Smooth muscle cell (in vitro differentiated cells): ENCODE data around the gene MAG. TPM values are rescaled to one million over a fixed set of nuclear protein-coding genes. Genes with fewer than 3 reads are reported as not detected.

Experiments used
- DNase-seq: peaks from one replicate; lab custom pipeline; 2025; ENCODE audit not compliant: unreplicated experiment; lab: John Stamatoyannopoulos, UW
- H2AFZ ChIP-seq: fragments of 200-600 bp; sonication (generic); 2 replicates; pipeline ENCODE4 v1.6.0; 2016; ENCODE audit warnings: antibody characterized with exemption, low read depth, mild to moderate bottlenecking
- H3F3A ChIP-seq: fragments of 200-600 bp; sonication (generic); 2 replicates; pipeline ENCODE4 v1.6.0; 2017; ENCODE audit warnings: antibody characterized with exemption, low read depth
- H3K27ac ChIP-seq: fragments of 200-600 bp; sonication (generic); 2 replicates; pipeline ENCODE4 v1.5.1; 2016; ENCODE audit warnings: low read depth, mild to moderate bottlenecking
- H3K27me3 ChIP-seq: fragments of 200-600 bp; sonication (generic); 2 replicates; pipeline ENCODE4 v1.6.1; 2016; ENCODE audit warnings: low read depth, mild to moderate bottlenecking
- H3K36me3 ChIP-seq: fragments of 200-600 bp; sonication (generic); 2 replicates; pipeline ENCODE4 v1.5.1; 2016; ENCODE audit warnings: low read depth
- H3K4me1 ChIP-seq: fragments of 200-600 bp; sonication (generic); 2 replicates; pipeline ENCODE4 v1.5.1; 2016; ENCODE audit warnings: low read depth
- H3K4me2 ChIP-seq: fragments of 200-600 bp; sonication (generic); 2 replicates; pipeline ENCODE4 v1.6.0; 2016; ENCODE audit warnings: mild to moderate bottlenecking
- H3K4me3 ChIP-seq: fragments of 200-600 bp; sonication (generic); 2 replicates; pipeline ENCODE4 v1.5.1; 2016; ENCODE audit warnings: mild to moderate bottlenecking
- H3K79me2 ChIP-seq: fragments of 200-600 bp; sonication (generic); 2 replicates; pipeline ENCODE4 v1.6.0; 2016; ENCODE audit warnings: low read depth, mild to moderate bottlenecking
- H3K9ac ChIP-seq: fragments of 200-600 bp; sonication (generic); 2 replicates; pipeline ENCODE4 v1.6.0; 2016; ENCODE audit warnings: low read depth
- H3K9me3 ChIP-seq: fragments of 200-600 bp; sonication (generic); replicated peaks from 2 replicates; pipeline ENCODE4 v1.5.1; 2016; ENCODE audit warnings: low read depth
- H4K20me1 ChIP-seq: fragments of 200-600 bp; sonication (generic); 2 replicates; pipeline ENCODE4 v1.6.0; 2016; ENCODE audit warnings: low read depth
- WGBS: methylation state at CpG from one replicate; pipeline ENCODE4 v1.1.7; 2016; ENCODE audit warnings: low lambda C conversion rate; 5-methylcytosine and 5-hydroxymethylcytosine counted together
- polyA plus RNA-seq: library from polyadenylated mRNA; unstranded; fragments of >200 nt; fragmentation: Nextera tagmentation; extraction: Ambion mirVana; gene quantifications from 2 replicates; pipeline ENCODE4 v1.2.1, GENCODE V29; 2016
- total RNA-seq: library from RNA; depleted of rRNA; stranded (reverse); fragments of >200 nt; gene quantifications from 2 replicates; pipeline ENCODE4 v1.2.3, GENCODE V29; 2014
- TF ChIP-seq, protein P1 (sequence below): fragments of 200-600 bp; sonication (generic); IDR thresholded peaks from 2 replicates; pipeline ENCODE4 v1.5.1; 2017; ENCODE audit warnings: borderline replicate concordance, mild to moderate bottlenecking, antibody characterized with exemption; ENCODE audit not compliant: insufficient read depth, poor library complexity, severe bottlenecking

Gene MAG
- total and polyA plus RNA-seq, 2 experiments from 2014 or later: not detected

DNA sequence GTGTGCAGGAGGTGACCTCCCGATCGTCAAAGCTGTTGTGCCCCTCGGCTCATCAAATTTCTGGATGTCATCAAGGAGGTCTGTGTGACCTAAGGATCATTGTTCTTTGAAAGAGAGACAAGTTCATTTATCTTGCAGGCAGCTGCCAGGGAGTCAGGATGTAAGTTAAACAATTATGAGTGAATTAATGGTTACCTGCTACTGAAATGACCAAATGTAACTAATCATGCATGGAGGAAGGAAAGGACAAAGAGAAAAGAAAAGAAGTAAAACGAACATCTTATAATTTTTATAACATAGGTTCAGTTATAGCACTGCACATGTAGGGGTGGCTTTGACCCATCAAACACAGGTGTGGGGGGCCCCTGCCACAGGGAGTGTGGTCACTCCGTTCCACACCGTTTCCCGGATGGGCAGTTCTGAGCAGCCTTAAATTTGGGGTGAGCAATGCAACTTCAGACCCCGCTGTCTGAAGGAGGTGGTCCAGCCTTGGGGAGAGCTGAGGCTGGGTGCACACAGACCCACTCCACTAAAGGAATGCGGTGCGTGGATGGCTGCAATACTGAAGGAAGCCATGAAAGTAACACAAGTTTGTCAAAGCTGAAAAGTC, 42.3 kb downstream of the MAG start:
- Histone ChIP-seq H3K27ac (no peak overlapping the region), H3K4me1 (no peaks in the 10 kb centered on the region), H3F3A (no peaks in the 10 kb centered on the region), H3K4me3 (no peak overlapping the region), H4K20me1 (no peaks in the 10 kb centered on the region), H3K4me2 (no peak overlapping the region), H3K9ac (no peak overlapping the region), H3K9me3 (no peaks in the 10 kb centered on the region), H3K27me3 (no peaks in the 10 kb centered on the region), H3K36me3 (no peaks in the 10 kb centered on the region), H3K79me2 (no peaks in the 10 kb centered on the region), H2AFZ (no peak overlapping the region)
- WGBS: 96% methylated on average over 10 of the region's 10 CpGs
- no peak for DNase-seq
- TF ChIP-seq, protein P1, sequence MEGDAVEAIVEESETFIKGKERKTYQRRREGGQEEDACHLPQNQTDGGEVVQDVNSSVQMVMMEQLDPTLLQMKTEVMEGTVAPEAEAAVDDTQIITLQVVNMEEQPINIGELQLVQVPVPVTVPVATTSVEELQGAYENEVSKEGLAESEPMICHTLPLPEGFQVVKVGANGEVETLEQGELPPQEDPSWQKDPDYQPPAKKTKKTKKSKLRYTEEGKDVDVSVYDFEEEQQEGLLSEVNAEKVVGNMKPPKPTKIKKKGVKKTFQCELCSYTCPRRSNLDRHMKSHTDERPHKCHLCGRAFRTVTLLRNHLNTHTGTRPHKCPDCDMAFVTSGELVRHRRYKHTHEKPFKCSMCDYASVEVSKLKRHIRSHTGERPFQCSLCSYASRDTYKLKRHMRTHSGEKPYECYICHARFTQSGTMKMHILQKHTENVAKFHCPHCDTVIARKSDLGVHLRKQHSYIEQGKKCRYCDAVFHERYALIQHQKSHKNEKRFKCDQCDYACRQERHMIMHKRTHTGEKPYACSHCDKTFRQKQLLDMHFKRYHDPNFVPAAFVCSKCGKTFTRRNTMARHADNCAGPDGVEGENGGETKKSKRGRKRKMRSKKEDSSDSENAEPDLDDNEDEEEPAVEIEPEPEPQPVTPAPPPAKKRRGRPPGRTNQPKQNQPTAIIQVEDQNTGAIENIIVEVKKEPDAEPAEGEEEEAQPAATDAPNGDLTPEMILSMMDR: no peak

- no peaks in the 10 kb centered on the region for H3K4me1 ChIP-seq
- H4K20me1 ChIP-seq: no peaks in the 10 kb centered on the region
- no peaks in the 10 kb centered on the region for H3K36me3 ChIP-seq
- no peak overlapping the region for H2AFZ ChIP-seq
- no peak overlapping the region for H3K9ac ChIP-seq
- TF ChIP-seq, protein P1: no peak
- no peak overlapping the region for H3K27ac ChIP-seq
- H3K4me2 ChIP-seq: no peak overlapping the region
- no peaks in the 10 kb centered on the region for H3K27me3 ChIP-seq
- DNase-seq: no peak
- no peaks in the 10 kb centered on the region for H3K79me2 ChIP-seq
- no peaks in the 10 kb centered on the region for H3F3A ChIP-seq
- 96% methylated on average over 21 of the region's 21 CpGs for WGBS
- no peak overlapping the region for H3K4me3 ChIP-seq
- no peaks in the 10 kb centered on the region for H3K9me3 ChIP-seq
Measured at GRCh38 chr19:35336166-35336955, 44.4 kb downstream of the MAG start.

- WGBS: 89% methylated on average over 25 of the region's 25 CpGs
- no peaks in the 10 kb centered on the region for H3K4me1 ChIP-seq
Measured at GRCh38 chr19:35337097-35337983, 45.4 kb downstream of the MAG start.

More at GRCh38 chr19:35337097-35337983, 45.4 kb downstream of the MAG start:
- no peaks in the 10 kb centered on the region for H3K9me3 ChIP-seq
- no peaks in the 10 kb centered on the region for H4K20me1 ChIP-seq
- no peak overlapping the region for H3K4me3 ChIP-seq
- H3K27ac ChIP-seq: no peak overlapping the region
- H3F3A ChIP-seq: no peaks in the 10 kb centered on the region
- TF ChIP-seq, protein P1: no peak
- no peaks in the 10 kb centered on the region for H3K36me3 ChIP-seq
- no peak overlapping the region for H2AFZ ChIP-seq
- no peak overlapping the region for H3K9ac ChIP-seq
- DNase-seq: no peak
- H3K4me2 ChIP-seq: no peak overlapping the region
- H3K27me3 ChIP-seq: no peaks in the 10 kb centered on the region
- H3K79me2 ChIP-seq: no peaks in the 10 kb centered on the region
